ENCODE data around the gene GNG12.

Gene GNG12

DNA sequence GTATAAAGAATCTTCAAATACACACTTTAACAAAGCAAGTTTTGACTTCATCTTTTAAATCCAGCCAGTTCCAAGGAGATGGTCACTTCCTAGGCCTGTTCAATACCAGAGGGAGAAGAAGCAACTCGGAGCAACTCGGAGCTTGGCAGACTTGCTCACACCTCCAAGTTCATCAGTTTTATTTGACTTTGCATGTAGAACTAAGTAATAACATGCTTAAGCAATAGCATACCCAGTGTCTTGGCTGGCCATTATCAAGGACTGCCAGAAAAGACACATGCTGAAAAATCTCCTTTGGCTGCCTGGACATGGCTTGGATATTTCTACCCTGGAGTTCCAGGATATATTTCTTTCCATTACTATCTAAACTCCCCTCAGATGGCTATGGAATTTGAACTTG lies 52.6 kb downstream of the GNG12 start:
- FAIRE-seq, result no peak

GRCh38 chr1:67777440-67777839 lies 55.8 kb downstream of the GNG12 start:
- no peak for FAIRE-seq

DNA sequence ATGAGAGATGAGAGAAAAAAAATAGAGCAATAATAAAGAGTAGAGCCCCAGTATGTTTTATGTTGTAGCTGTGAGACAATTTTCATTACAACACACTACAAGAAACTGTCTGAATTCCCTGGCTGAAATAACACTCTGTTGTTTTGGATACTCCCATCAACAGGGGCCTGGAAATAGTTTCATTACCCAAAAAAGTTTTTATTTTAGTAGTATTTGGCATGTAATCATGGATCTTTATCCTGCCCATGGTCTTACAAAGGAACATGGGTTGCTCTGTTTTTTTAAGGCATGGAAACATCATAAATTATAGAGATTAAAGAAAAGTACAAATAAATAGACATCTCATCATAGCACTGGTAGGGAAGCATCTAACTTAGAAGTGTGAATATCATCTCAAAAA lies 56.3 kb downstream of the GNG12 start:
- no peak for FAIRE-seq

- FAIRE-seq, result no peak
Measured at GRCh38 chr1:67773462-67773861, 59.8 kb downstream of the GNG12 start.

DNA sequence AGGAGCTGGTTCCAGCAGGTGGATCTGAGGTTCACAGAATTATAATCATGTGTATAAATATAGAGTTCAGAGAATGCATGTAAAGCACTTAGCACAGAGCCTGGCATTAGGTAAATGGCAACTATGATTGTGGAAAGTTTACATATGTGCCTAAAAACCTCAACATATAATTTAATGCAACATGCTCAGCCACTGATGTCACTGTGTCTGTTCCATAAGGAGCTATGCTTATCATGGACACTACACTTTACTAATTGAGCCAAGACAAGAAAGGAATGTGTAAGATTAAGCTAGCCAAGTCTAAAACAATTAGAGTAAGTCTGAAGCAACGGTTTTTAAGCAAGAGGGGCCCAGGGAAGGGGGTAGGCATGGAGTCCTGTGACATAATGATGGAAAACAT lies 61.5 kb downstream of the GNG12 start:
- FAIRE-seq, result no peak

DNA sequence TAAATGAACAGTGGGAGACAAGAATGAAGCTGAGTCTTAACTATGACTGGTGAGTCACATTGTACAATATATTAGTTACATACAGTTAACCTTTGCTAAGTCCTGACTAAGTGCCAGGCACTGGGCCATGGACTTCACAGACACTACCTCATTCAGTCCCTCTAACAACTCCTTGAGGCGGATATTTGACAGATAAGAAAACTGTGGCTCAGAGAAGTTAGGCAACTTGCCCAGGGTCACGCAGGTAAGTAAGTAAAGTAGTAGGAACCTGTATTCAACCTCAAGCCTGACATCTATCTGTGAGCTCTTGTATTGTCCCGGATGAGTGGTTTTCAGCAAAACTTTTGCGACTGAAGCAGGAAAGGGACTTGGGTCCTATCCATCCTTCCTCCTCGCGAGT lies 62.1 kb downstream of the GNG12 start:
- FAIRE-seq, result no peak

GRCh38 chr1:67769633-67770256 lies 63.5 kb downstream of the GNG12 start:
- FAIRE-seq, result no peak

DNA sequence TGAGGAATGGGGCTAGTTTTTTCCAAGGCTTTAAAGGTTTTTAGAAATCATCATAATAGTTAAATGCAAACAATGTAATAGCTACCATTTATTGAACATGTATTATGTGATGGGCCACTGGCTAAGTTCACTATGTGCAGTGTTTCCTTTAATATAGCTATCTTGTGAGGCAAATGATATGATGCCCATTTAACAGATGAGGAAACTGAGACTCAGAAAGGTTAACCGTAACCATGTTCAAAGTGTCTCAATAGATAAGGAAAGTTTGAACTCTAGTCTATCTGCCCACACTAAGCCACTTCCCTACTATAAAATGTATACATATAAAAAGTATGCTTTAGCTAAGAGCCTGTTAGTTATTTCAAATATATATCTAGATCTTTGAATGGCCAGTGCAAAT lies 64.8 kb downstream of the GNG12 start:
- FAIRE-seq, result no peak

- no peak for FAIRE-seq
Measured at GRCh38 chr1:67767103-67767782, 66.0 kb downstream of the GNG12 start.

DNA sequence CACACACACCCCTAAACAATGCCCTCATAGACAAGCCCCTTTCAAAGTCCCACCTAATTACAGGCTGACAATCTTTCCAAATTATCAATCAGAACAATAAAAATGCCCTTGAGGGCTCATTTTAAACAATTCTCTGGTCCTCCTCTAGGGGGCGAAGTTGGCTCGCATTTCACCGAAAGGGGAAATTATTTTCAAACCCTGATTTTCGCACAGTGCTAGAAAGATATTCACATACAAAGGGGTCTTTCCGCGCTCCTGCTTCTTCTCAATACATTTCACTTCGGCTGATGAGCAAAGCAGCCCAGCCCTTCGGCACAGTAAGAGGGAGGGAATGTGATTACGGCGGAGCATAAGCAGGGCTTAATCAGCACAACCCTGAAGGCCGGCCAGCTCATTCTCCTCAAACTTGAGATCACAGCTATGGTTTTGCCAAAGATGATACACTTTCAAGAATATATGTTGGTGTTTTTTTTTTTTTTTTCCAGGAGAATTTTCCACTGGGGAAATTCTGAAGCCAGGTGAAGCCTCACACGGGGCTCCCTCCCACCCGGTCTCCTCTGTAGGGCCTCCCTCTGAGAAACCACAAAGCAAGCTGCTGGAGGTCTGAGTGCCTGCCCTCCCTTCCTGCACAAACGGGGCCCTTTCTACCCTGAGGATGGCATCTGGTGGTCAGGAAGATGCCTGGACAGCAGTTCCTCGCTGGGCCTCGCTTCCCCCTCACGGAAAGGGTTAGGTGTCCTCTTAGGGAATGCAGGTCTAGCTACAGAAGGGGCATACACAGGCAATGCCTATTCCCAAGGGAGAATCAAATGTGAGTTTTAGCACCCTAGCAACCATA lies 66.9 kb downstream of the GNG12 start:
- peak; percentile 63 for FAIRE-seq

- no peak for FAIRE-seq
Measured at GRCh38 chr1:67764633-67765032, 68.6 kb downstream of the GNG12 start.

DNA sequence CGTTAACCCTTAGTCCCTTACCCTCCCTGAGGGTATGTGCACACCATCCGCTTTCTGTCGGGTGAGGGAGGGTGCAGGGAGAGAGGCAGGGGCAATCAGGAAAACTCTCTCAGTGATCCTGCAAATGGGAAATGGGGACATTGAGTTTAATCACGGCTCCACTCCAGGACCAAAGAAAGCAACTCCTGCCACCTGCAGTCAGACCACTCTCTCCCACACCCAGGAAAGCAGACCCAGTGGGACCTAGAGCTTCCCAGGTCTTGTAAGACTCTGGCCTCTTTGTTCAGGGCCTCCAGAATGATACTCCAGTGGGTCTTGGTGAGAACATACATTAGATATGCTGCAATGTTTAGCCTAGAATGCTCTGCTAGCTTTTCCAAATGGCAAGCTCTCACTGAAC lies 71.5 kb downstream of the GNG12 start:
- no peak for FAIRE-seq

GRCh38 chr1:67761091-67761490 lies 72.2 kb downstream of the GNG12 start:
- no peak for FAIRE-seq

GRCh38 chr1:67760030-67760821 lies 73.0 kb downstream of the GNG12 start:
- peak; percentile 86 for FAIRE-seq

GRCh38 chr1:67759692-67760029 lies 73.6 kb downstream of the GNG12 start:
- FAIRE-seq, result no peak

- FAIRE-seq, result no peak
Measured at GRCh38 chr1:67759066-67759465, 74.2 kb downstream of the GNG12 start.

GRCh38 chr1:67755619-67756018 lies 77.6 kb downstream of the GNG12 start:
- FAIRE-seq, result no peak

- FAIRE-seq, result no peak
Measured at GRCh38 chr1:67755160-67755559, 78.1 kb downstream of the GNG12 start.

DNA sequence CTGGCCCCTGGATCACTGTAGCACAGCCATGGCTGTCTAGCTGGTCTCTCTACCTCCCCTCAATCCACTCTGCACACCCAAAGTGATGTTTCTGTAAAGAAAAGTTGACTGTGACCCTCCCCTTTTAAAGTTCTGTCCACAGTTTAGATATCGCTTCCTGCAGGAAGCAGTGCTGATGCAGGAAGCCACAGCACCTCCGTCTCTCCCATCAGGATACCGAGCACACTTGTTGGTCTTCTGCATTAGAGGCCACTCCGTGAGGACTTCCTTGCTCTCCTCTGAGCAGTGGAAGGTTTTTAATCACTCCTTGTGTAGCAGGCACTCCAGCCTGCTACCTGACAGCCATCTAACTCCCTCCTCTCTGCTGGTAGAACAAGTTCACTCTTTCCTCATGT lies 78.7 kb downstream of the GNG12 start:
- FAIRE-seq, result no peak

- FAIRE-seq, result no peak
Measured at GRCh38 chr1:67753776-67754525, 79.3 kb downstream of the GNG12 start.

- FAIRE-seq, result no peak
Measured at GRCh38 chr1:67752306-67752705, 81.0 kb downstream of the GNG12 start.

DNA sequence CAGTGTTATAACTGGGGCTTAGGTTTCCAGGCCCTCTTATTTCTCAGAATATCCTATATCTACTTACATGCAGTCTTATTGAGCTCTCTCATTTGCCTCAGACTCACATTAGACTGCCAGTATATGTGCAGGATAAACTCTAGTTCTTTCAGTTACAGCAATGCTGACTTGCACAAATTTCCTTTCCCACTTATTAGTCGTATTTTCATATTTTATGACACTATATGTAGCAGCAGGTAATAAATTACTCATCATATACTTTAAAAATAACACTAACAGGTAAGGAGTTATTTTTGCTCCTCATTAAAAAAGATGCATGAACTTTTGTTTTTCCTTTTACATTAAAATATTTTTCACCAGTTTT lies 82.6 kb downstream of the GNG12 start:
- FAIRE-seq, result no peak
